DND-41 (cell line): ENCODE measurements around the gene DLX1.

ENCODE experiments used
- ATAC-seq: fragments of 200-7000 bp; cut with Tn5 transposase; 3 replicates; pipeline ENCODE4 v1.9.1; 2021; ENCODE audit warnings: low read depth; ENCODE audit not compliant: insufficient read depth
- DNase-seq: peaks from one replicate; pipeline ENCODE4 v3.0.0-alpha.2; 2020
- H2AFZ ChIP-seq: 2 replicates; pipeline ENCODE4 v1.6.0; 2012; ENCODE audit warnings: low read depth, low read length
- H3K27ac ChIP-seq: 2 replicates; pipeline ENCODE4 v1.5.1; 2012; ENCODE audit warnings: low read length, inconsistent platforms
- H3K27me3 ChIP-seq: fragments of 200-600 bp; sonication (generic); 2 replicates; pipeline ENCODE4 v1.6.0; 2012; ENCODE audit warnings: low read length, mild to moderate bottlenecking, inconsistent platforms; ENCODE audit not compliant: insufficient read depth, poor library complexity
- H3K36me3 ChIP-seq: 2 replicates; pipeline ENCODE4 v1.5.1; 2012; ENCODE audit warnings: low read length, inconsistent platforms; ENCODE audit not compliant: insufficient read depth
- H3K4me1 ChIP-seq: 2 replicates; pipeline ENCODE4 v1.5.1; 2012; ENCODE audit warnings: mild to moderate bottlenecking, low read length; ENCODE audit not compliant: insufficient read depth
- H3K4me2 ChIP-seq: 2 replicates; pipeline ENCODE4 v1.6.0; 2012; ENCODE audit warnings: mild to moderate bottlenecking, moderate library complexity, low read length, inconsistent platforms; ENCODE audit not compliant: insufficient read depth
- H3K4me3 ChIP-seq, 2 experiments: fragments of 200-600 bp in 1 of 2; shearing (Covaris generic) in 1 of 2; 2 replicates each; pipeline ENCODE4 v1.5.1; 2012 to 2016; ENCODE audit warnings: inconsistent platforms in 2 of 2, low read length in 2 of 2, mild to moderate bottlenecking in 2 of 2, low read depth in 1 of 2, moderate library complexity in 1 of 2
- H3K79me2 ChIP-seq: 2 replicates; pipeline ENCODE4 v1.6.0; 2012; ENCODE audit warnings: low read length, inconsistent platforms; ENCODE audit not compliant: insufficient read depth
- H3K9ac ChIP-seq: 2 replicates; pipeline ENCODE4 v1.6.0; 2012; ENCODE audit warnings: low read depth, mild to moderate bottlenecking, inconsistent platforms, low read length, moderate library complexity
- H3K9me3 ChIP-seq: 2 replicates; pipeline ENCODE4 v1.5.1; 2012; ENCODE audit warnings: low read length, moderate library complexity, mild to moderate bottlenecking, inconsistent platforms; ENCODE audit not compliant: insufficient read depth, severe bottlenecking
- H4K20me1 ChIP-seq: 2 replicates; pipeline ENCODE4 v1.6.0; 2012; ENCODE audit warnings: low read length; ENCODE audit not compliant: insufficient read depth
- EZH2 ChIP-seq: IDR thresholded peaks from 3 replicates; pipeline ENCODE4 v1.6.1; 2012; ENCODE audit warnings: borderline replicate concordance, low read depth, mild to moderate bottlenecking, moderate library complexity, low read length, inconsistent platforms; ENCODE audit not compliant: severe bottlenecking
- TF ChIP-seq, protein P1 (sequence below): IDR thresholded peaks from 2 replicates; pipeline ENCODE4 v1.5.1; 2012; ENCODE audit warnings: borderline replicate concordance, low read length, moderate library complexity, mild to moderate bottlenecking; ENCODE audit not compliant: poor library complexity, severe bottlenecking; ENCODE audit errors: extremely low read depth

DLX1 gene

DNA sequence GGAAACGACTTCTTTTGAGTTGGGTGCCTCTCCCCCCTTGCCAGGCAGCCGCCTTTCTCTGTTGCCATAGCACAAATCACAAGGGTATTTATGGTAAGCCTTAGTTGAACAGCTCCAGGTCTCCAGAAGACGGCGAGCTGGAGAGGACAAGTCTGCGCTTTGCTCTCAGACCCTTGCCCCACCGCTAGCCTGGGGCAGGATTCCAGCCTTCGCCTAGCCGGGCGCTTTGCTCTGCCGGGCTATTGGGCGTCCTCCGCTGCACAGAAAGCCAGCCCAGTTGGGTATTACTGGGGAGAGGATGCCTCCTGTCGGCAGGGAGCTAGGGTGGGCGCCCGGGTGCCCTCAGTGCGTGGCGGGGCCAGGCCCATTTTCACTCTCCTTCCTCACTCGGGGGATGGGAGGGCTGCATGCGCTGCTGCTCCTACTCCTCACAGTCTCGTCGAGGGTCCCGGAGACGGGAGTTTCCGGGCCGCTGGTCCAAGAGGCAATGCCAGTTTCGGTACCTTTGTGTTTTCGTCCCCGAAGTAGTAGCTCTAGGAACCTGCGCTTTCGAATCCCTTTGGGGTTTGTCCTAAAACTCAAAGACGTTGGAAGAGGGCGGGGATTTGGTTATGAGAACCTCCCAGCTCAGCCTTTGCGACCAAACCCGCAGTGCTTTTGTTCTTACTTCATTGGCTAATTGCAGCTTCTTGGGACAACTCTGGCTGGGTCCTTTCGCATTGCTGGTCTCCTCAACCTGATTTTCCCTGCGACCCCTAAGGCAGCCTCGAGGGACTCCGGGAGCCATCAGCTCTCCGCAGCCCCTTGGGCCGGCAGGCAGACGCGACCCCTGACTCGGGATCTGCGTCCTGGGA, 21.0 kb downstream of the DLX1 start:
- H4K20me1 ChIP-seq, result 0 out of 2 replicates have a peak, but pooled peaks cover 5% of the 10 kb centered on the region
- H3K27ac ChIP-seq, result no peak overlapping the region
- no peaks in the 10 kb centered on the region for H3K79me2 ChIP-seq
- H3K36me3 ChIP-seq, result no peaks in the 10 kb centered on the region
- peaks cover 11% of the 10 kb centered on the region for H3K27me3 ChIP-seq
- TF ChIP-seq EZH2, result no peak
- TF ChIP-seq, protein P1, sequence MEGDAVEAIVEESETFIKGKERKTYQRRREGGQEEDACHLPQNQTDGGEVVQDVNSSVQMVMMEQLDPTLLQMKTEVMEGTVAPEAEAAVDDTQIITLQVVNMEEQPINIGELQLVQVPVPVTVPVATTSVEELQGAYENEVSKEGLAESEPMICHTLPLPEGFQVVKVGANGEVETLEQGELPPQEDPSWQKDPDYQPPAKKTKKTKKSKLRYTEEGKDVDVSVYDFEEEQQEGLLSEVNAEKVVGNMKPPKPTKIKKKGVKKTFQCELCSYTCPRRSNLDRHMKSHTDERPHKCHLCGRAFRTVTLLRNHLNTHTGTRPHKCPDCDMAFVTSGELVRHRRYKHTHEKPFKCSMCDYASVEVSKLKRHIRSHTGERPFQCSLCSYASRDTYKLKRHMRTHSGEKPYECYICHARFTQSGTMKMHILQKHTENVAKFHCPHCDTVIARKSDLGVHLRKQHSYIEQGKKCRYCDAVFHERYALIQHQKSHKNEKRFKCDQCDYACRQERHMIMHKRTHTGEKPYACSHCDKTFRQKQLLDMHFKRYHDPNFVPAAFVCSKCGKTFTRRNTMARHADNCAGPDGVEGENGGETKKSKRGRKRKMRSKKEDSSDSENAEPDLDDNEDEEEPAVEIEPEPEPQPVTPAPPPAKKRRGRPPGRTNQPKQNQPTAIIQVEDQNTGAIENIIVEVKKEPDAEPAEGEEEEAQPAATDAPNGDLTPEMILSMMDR, result no peak
- DNase-seq, result no peak
- ATAC-seq, result no peak
- H3K9ac ChIP-seq, result no peak overlapping the region
- peaks cover 26% of the 10 kb centered on the region for H3K4me1 ChIP-seq
- H2AFZ ChIP-seq, result no peak overlapping the region
- H3K4me3 ChIP-seq, result no peak overlapping the region
- H3K9me3 ChIP-seq, result no peaks in the 10 kb centered on the region
- H3K4me2 ChIP-seq, result no peak overlapping the region

DNA sequence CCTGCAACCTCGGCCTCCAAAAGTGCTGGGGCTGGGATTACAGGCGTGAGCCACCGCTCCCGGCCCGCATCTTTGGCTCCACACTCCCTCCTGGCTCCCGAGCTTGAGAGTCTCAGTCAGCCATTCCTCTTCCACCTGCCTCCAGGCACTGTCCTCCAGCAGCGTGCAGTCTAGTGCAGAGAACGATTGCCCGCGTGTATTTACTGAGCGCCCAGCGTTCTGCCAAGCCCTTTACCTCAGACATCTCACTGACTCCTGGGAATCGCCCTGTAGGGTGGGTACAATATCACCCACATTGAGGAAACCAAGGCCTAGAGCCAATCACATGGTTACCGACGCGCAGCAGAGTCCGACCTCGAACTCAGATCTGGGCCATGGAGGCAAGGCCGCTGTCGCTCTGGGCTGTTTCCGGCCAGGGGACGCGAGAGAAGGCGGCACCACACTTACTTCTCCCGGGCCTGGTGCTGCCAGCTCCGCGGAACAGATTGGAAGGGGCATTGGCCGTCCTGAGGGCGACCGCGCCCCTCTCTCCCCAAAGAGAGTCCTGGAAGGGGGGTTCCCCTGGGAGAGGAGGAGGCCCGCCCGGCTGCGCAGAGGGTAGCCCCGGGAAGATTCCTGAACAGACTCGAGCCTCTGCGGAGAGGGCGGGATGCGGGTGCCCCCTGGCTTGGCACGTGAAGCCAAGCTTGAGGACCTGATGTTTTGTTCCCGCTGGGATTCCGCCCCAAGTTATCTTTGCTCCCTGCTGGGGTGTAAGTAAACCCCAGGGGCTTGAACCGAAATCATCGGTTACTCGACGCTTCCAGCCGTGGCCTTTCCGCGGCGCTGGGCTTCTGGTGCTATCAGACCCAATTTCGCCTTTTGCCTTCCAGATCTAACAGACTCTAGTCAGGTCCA, 22.6 kb downstream of the DLX1 start:
- Histone ChIP-seq H3K27ac (no peak overlapping the region), H3K9ac (no peak overlapping the region), H3K79me2 (no peaks in the 10 kb centered on the region), H3K4me3 (no peak overlapping the region), H3K36me3 (no peaks in the 10 kb centered on the region), H3K4me1 (peaks cover 12% of the 10 kb centered on the region), H3K4me2 (no peak overlapping the region), H4K20me1 (no peaks in the 10 kb centered on the region), H2AFZ (no peak overlapping the region), H3K9me3 (no peaks in the 10 kb centered on the region), H3K27me3 (no peaks in the 10 kb centered on the region)
- no peak for ATAC-seq
- TF ChIP-seq, protein P1, result no peak
- no peak for TF ChIP-seq EZH2
- DNase-seq, result no peak

DNA sequence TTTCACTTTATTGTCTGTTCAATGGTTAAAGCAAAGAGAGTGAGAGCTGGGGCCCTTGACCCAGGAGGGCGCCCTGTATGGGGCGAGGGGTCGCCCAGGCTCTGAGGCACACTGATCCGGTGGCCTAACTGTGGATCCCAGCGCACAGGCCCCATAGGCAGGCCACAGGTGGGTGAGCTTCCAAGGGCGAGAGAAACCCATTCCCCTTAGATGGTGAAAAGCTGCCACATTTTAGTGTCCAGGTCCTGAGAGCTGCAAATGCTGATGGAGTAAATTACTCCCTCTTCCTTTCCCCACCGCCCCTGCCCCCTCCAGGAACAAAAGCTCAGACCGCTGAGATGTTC, 23.3 kb downstream of the DLX1 start:
- TF ChIP-seq, protein P1, result no peak
- no peak for TF ChIP-seq EZH2
- H4K20me1 ChIP-seq, result no peaks in the 10 kb centered on the region
- H3K4me3 ChIP-seq, result no peak overlapping the region
- no peaks in the 10 kb centered on the region for H3K36me3 ChIP-seq
- H3K4me2 ChIP-seq, result no peak overlapping the region
- DNase-seq (no peak), ATAC-seq (no peak)
- no peaks in the 10 kb centered on the region for H3K79me2 ChIP-seq
- H3K4me1 ChIP-seq, result peaks cover 6% of the 10 kb centered on the region
- no peak overlapping the region for H3K27ac ChIP-seq
- no peak overlapping the region for H2AFZ ChIP-seq
- no peaks in the 10 kb centered on the region for H3K27me3 ChIP-seq
- no peaks in the 10 kb centered on the region for H3K9me3 ChIP-seq
- no peak overlapping the region for H3K9ac ChIP-seq
